ENCODE data around the gene MSX1.

GRCh38 chr4:4810092-4810774 lies 49.2 kb upstream of the MSX1 start:
- TF ChIP-seq CTCF (optimal IDR thresholded peaks at IDR 0.05 in 1 of 3, IDR thresholded peaks at IDR 0.05 in 1 of 3, conservative IDR thresholded peaks at IDR 0.05 in 1 of 3; ENCODE audit: extremely low read depth in 1 of 3, insufficient read depth in 2 of 3, low read length in 3 of 3) (no peak), EZH2 (IDR thresholded peaks at IDR 0.05; ENCODE audit: low read length) (no peak)
